ENCODE data around the gene SLC7A1. TPM values are rescaled to one million over a fixed set of nuclear protein-coding genes. Genes with fewer than 3 reads are reported as not detected.

The SLC7A1 gene
- total and polyA plus RNA-seq, 2 of the 8 experiments (the other 6 are each of a cell fraction or from before 2014, with no cell fraction given): 26.8 to 114 TPM

DNA sequence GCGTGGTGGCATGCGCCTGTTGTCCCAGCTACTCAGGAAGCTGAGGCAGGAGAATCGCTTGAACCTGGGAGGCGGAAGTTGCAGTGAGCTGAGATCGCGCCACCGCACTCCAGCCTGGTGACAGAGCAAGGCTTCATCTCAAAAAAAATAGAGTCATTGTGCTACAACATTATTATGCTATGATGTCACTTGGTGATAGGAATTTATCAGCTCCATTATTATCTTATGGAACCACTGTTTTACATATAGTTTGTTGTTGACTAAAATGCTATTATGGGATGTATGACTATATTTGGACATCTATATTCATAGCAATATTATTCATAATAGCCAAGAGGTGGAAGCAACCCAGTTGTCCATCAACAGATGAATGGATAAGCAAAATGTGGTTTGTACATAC is 26.4 kb upstream of the SLC7A1 start (continued):
- TF ChIP-seq, protein P1, sequence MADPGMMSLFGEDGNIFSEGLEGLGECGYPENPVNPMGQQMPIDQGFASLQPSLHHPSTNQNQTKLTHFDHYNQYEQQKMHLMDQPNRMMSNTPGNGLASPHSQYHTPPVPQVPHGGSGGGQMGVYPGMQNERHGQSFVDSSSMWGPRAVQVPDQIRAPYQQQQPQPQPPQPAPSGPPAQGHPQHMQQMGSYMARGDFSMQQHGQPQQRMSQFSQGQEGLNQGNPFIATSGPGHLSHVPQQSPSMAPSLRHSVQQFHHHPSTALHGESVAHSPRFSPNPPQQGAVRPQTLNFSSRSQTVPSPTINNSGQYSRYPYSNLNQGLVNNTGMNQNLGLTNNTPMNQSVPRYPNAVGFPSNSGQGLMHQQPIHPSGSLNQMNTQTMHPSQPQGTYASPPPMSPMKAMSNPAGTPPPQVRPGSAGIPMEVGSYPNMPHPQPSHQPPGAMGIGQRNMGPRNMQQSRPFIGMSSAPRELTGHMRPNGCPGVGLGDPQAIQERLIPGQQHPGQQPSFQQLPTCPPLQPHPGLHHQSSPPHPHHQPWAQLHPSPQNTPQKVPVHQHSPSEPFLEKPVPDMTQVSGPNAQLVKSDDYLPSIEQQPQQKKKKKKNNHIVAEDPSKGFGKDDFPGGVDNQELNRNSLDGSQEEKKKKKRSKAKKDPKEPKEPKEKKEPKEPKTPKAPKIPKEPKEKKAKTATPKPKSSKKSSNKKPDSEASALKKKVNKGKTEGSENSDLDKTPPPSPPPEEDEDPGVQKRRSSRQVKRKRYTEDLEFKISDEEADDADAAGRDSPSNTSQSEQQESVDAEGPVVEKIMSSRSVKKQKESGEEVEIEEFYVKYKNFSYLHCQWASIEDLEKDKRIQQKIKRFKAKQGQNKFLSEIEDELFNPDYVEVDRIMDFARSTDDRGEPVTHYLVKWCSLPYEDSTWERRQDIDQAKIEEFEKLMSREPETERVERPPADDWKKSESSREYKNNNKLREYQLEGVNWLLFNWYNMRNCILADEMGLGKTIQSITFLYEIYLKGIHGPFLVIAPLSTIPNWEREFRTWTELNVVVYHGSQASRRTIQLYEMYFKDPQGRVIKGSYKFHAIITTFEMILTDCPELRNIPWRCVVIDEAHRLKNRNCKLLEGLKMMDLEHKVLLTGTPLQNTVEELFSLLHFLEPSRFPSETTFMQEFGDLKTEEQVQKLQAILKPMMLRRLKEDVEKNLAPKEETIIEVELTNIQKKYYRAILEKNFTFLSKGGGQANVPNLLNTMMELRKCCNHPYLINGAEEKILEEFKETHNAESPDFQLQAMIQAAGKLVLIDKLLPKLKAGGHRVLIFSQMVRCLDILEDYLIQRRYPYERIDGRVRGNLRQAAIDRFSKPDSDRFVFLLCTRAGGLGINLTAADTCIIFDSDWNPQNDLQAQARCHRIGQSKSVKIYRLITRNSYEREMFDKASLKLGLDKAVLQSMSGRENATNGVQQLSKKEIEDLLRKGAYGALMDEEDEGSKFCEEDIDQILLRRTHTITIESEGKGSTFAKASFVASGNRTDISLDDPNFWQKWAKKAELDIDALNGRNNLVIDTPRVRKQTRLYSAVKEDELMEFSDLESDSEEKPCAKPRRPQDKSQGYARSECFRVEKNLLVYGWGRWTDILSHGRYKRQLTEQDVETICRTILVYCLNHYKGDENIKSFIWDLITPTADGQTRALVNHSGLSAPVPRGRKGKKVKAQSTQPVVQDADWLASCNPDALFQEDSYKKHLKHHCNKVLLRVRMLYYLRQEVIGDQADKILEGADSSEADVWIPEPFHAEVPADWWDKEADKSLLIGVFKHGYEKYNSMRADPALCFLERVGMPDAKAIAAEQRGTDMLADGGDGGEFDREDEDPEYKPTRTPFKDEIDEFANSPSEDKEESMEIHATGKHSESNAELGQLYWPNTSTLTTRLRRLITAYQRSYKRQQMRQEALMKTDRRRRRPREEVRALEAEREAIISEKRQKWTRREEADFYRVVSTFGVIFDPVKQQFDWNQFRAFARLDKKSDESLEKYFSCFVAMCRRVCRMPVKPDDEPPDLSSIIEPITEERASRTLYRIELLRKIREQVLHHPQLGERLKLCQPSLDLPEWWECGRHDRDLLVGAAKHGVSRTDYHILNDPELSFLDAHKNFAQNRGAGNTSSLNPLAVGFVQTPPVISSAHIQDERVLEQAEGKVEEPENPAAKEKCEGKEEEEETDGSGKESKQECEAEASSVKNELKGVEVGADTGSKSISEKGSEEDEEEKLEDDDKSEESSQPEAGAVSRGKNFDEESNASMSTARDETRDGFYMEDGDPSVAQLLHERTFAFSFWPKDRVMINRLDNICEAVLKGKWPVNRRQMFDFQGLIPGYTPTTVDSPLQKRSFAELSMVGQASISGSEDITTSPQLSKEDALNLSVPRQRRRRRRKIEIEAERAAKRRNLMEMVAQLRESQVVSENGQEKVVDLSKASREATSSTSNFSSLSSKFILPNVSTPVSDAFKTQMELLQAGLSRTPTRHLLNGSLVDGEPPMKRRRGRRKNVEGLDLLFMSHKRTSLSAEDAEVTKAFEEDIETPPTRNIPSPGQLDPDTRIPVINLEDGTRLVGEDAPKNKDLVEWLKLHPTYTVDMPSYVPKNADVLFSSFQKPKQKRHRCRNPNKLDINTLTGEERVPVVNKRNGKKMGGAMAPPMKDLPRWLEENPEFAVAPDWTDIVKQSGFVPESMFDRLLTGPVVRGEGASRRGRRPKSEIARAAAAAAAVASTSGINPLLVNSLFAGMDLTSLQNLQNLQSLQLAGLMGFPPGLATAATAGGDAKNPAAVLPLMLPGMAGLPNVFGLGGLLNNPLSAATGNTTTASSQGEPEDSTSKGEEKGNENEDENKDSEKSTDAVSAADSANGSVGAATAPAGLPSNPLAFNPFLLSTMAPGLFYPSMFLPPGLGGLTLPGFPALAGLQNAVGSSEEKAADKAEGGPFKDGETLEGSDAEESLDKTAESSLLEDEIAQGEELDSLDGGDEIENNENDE (IDR thresholded peaks at IDR 0.05; ENCODE audit: insufficient replicate concordance, low read length): no peak
- TF ChIP-seq GTF2F1 (IDR thresholded peaks at IDR 0.05; ENCODE audit: borderline replicate concordance, low read depth, low read length): no peak
- no peak for TF ChIP-seq CHD1 (IDR thresholded peaks at IDR 0.05; ENCODE audit: low read depth, low read length)
- no peak for TF ChIP-seq KDM1A (IDR thresholded peaks at IDR 0.05; ENCODE audit: borderline replicate concordance, low read length)
- TF ChIP-seq KDM5A (IDR thresholded peaks at IDR 0.05; ENCODE audit: low read length): no peak
- TF ChIP-seq CTBP2 (IDR thresholded peaks at IDR 0.05; ENCODE audit: borderline replicate concordance, insufficient read depth, insufficient read length, low read length): no peak
- TF ChIP-seq SAP30 (IDR thresholded peaks at IDR 0.05; ENCODE audit: insufficient read depth, insufficient replicate concordance, low read length): no peak
- TF ChIP-seq HDAC2 (IDR thresholded peaks at IDR 0.05; ENCODE audit: borderline replicate concordance in 1 of 2, low read depth in 2 of 2, low read length in 2 of 2): no peak

Data from H1 (cell line).